ENCODE measurements around the gene JPT2. TPM values are rescaled to one million over a fixed set of nuclear protein-coding genes. Genes with fewer than 3 reads are reported as not detected.

The JPT2 gene
- total RNA-seq, 1 experiment from 2014 or later, result 113 TPM

- H3K79me2 ChIP-seq (ENCODE audit: insufficient read depth, low read length), result peaks cover 100% of the 10 kb centered on the region
- no peak overlapping the region for H2AFZ ChIP-seq (ENCODE audit: low read depth, low read length, poor library complexity, severe bottlenecking)
- peaks cover 36 to 69% of the 10 kb centered on the region in 2 experiments for H3K4me1 ChIP-seq (ENCODE audit: control insufficient read depth in 1 of 2, insufficient read depth in 2 of 2, low read length in 2 of 2)
- no peak overlapping the region for H3K4me3 ChIP-seq (replicated peaks in 1 of 2; ENCODE audit: low read depth in 1 of 2, low read length in 2 of 2)
- no peak for TF ChIP-seq JUND (IDR thresholded peaks at IDR 0.05)
- TF ChIP-seq CEBPB (IDR thresholded peaks at IDR 0.05; ENCODE audit: low read depth), result no peak
- TF ChIP-seq ATF3 (IDR thresholded peaks at IDR 0.05), result no peak
- TF ChIP-seq ZFX (IDR thresholded peaks at IDR 0.05), result no peak
- no peak for TF ChIP-seq REST (IDR thresholded peaks at IDR 0.05; ENCODE audit: low read depth)
- no peak for TF ChIP-seq EZH2 (IDR thresholded peaks at IDR 0.05)
- TF ChIP-seq CTCF (IDR thresholded peaks at IDR 0.05 in 2 of 3, conservative IDR thresholded peaks at IDR 0.05 in 1 of 3; ENCODE audit: borderline replicate concordance in 1 of 3, insufficient read depth in 1 of 3, low read depth in 2 of 3, low read length in 2 of 3), result no peak
- no peak for TF ChIP-seq EZH2phosphoT487 (IDR thresholded peaks at IDR 0.05; ENCODE audit: borderline replicate concordance)
- no peak for TF ChIP-seq TCF7L2 (IDR thresholded peaks at IDR 0.05; ENCODE audit: borderline replicate concordance, extremely low read depth, insufficient read depth, insufficient read length)
- TF ChIP-seq ELF1 (IDR thresholded peaks at IDR 0.05; ENCODE audit: borderline replicate concordance, low read depth), result no peak
- no peak for TF ChIP-seq POLR2A (IDR thresholded peaks at IDR 0.05; ENCODE audit: borderline replicate concordance, extremely low read depth, insufficient read depth, insufficient read length)
- no peak for TF ChIP-seq ZBTB33 (IDR thresholded peaks at IDR 0.05; ENCODE audit: extremely low read depth, insufficient replicate concordance, low read length)
- no peaks in the 10 kb centered on the region for H3K9me3 ChIP-seq (ENCODE audit: control insufficient read depth in 1 of 2, insufficient read depth in 1 of 2, low read depth in 1 of 2, low read length in 2 of 2)
- no peak for ATAC-seq
- H4K20me1 ChIP-seq (ENCODE audit: insufficient read depth), result peaks cover 5% of the 10 kb centered on the region; the same call in 1 of the 2 replicates
- intact Hi-C loops (cut with micrococcal nuclease), result no loop called here
- no peak for DNase-seq (ENCODE audit: low read depth, low spot score)
- POLR2A ChIA-PET, result interaction anchor here (0.6 kb wide), 1 partner anchor 10 kb away, joined by 3 read pairs; the partner anchor contains the start of gene JPT2
- BruUV-seq (replicated peaks), result no TSS peak
- RAD21 ChIA-PET (ENCODE audit: low non-redundant PET in 1 of 2, low total read pairs in 2 of 2, uncharacterized antibody in 2 of 2, unreplicated experiment in 2 of 2), result no interaction called here
- H3K27me3 ChIP-seq (ENCODE audit: insufficient read depth, low read length), result no peaks in the 10 kb centered on the region
- H3K36me3 ChIP-seq (ENCODE audit: control insufficient read depth in 1 of 2, insufficient read depth in 2 of 2, low read length in 2 of 2), result peaks cover 23 to 65% of the 10 kb centered on the region in 2 experiments
- CTCF ChIA-PET, result interaction anchor here (1.3 kb wide), 1 partner anchor 18 kb away, joined by 5 read pairs; the partner anchor contains the start of gene MAPK8IP3
- H3K27ac ChIP-seq (ENCODE audit: low read depth, low read length), result 0 out of 2 replicates have a peak overlapping the region, but pooled peaks have one; percentile 27
- peak overlapping the region; percentile 35 for H3K9ac ChIP-seq (ENCODE audit: low read length)
- H3K4me2 ChIP-seq (ENCODE audit: low read length), result peak overlapping the region; percentile 59
- H3K9me2 ChIP-seq (ENCODE audit: insufficient read depth), result no peaks in the 10 kb centered on the region
Observed at GRCh38 chr16:1687427-1688316, 9.6 kb downstream of the JPT2 start.

Data from HCT116 (cell line).